GM12891 (cell line): ENCODE measurements around the gene RIMS1.

Source experiments
- PAX5 ChIP-seq: IDR thresholded peaks from 2 replicates; pipeline ENCODE4 v1.6.1; 2011; ENCODE audit warnings: low read length, moderate library complexity, mild to moderate bottlenecking; ENCODE audit not compliant: insufficient read depth, severe bottlenecking
- POLR2A ChIP-seq: IDR thresholded peaks from 2 replicates; pipeline ENCODE4 v1.6.1; 2011; ENCODE audit warnings: low read depth, low read length, control low read depth
- POLR2AphosphoS5 ChIP-seq: IDR thresholded peaks from 2 replicates; pipeline ENCODE4 v1.6.1; 2011; ENCODE audit warnings: low read depth, low read length, control low read depth
- SPI1 ChIP-seq: IDR thresholded peaks from 2 replicates; pipeline ENCODE4 v1.6.1; 2011; ENCODE audit warnings: low read depth, low read length, control low read depth
- TAF1 ChIP-seq: IDR thresholded peaks from 2 replicates; pipeline ENCODE4 v1.6.1; 2011; ENCODE audit warnings: low read depth, low read length, control low read depth

DNA sequence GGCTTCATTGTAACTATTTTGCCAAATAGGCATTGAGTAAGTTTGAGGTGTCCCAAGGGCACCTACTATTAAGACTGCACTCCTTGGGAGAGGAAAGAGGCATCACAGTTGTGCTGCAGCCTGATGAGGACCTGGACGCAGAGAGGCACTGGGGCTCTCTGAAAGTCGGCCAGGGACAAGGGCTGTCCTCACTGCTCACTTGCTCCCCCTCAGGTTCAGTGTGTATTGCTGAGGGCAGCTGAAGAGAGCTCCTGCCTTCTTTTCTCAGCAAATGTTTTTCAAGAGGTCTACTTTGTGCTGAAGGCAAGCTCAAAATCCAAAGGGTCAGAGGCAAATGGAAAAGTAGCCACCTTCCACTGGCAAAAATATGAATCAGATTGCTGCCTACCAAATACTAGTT, 331.8 kb downstream of the RIMS1 start:
- TF ChIP-seq TAF1, result no peak
- TF ChIP-seq POLR2A, result no peak
- TF ChIP-seq SPI1, result no peak
- no peak for TF ChIP-seq PAX5
- no peak for TF ChIP-seq POLR2AphosphoS5
